Measurements from ENCODE around the gene DEF6. TPM values are rescaled to one million over a fixed set of nuclear protein-coding genes. Genes with fewer than 3 reads are reported as not detected.

Gene DEF6
- total RNA-seq, 3 donors from 2014 or later (not counting 1 experiment from before 2014, with no cell fraction given), result 232 to 297 (median 241) TPM

GRCh38 chr6:35342258-35343091 lies 44.9 kb downstream of the DEF6 start, which contains the start of gene PPARD:
Gene PPARD (plus strand): TSS chr6:35342558. CDS start chr6:35411088, 68,530 bp downstream.
- H3K4me3 ChIP-seq (ENCODE audit: low read length), result peak within 1 kb of the TSS; percentile 61
- peak within 1 kb of the TSS; percentile 68 for H3K27ac ChIP-seq (ENCODE audit: low read length)
- TF ChIP-seq CTCF (IDR thresholded peaks at IDR 0.05), result peak; percentile 90
- H3K4me1 ChIP-seq (ENCODE audit: control insufficient read depth, insufficient read depth, low read length), result peaks cover 13% of the 10 kb centered on the region
- H3K27me3 ChIP-seq (ENCODE audit: control insufficient read depth, insufficient read depth, low read length), result no peaks in the 10 kb centered on the region
- H3K36me3 ChIP-seq (ENCODE audit: control insufficient read depth, insufficient read depth, low read length), result peaks cover 9% of the 10 kb centered on the region
- Mint-ChIP-seq H3K4me3 (peak within 1 kb of the TSS; percentile 95), H3K27ac (peak within 1 kb of the TSS; percentile 85 to 94), H3K27me3 (ENCODE audit: low read depth in 2 of 2) (no peaks in the 10 kb centered on the region), H3K36me3 (no peaks in the 10 kb centered on the region), H3K4me1 (peaks cover 35 to 40% of the 10 kb centered on the region in 2 donors), H3K9me3 (no peaks in the 10 kb centered on the region)
- peak; percentile 98 for DNase-seq
- intact Hi-C loops (cut with micrococcal nuclease), result loop anchor here (1.0 to 5.0 kb wide), 5 partner anchors 45 to 394 kb away; partner anchors contain the start of genes ARMC12, DEF6 and RPL10A
- H3K9me3 ChIP-seq (ENCODE audit: control insufficient read depth, insufficient read depth, low read length), result no peaks in the 10 kb centered on the region
- ATAC-seq, result peak; percentile 99 to 100 (median 99)
- under 1% methylated on average over 77 of the region's 77 CpGs for WGBS (ENCODE audit: insufficient coverage)

- H3K27me3 ChIP-seq (ENCODE audit: control insufficient read depth, insufficient read depth, low read length), result no peaks in the 10 kb centered on the region
- H3K4me1 ChIP-seq (ENCODE audit: control insufficient read depth, insufficient read depth, low read length), result peaks cover 21% of the 10 kb centered on the region
- intact Hi-C loops (cut with micrococcal nuclease), result loop anchor here (2.0 to 5.0 kb wide), 2 partner anchors 46 to 394 kb away; partner anchors contain the start of genes ARMC12 and DEF6
- H3K4me3 ChIP-seq (ENCODE audit: low read length), result peak overlapping the region; percentile 61
- H3K27ac ChIP-seq (ENCODE audit: low read length), result peak overlapping the region; percentile 68
- no peaks in the 10 kb centered on the region for H3K27me3 Mint-ChIP-seq (ENCODE audit: low read depth in 2 of 2)
- WGBS (ENCODE audit: insufficient coverage), result 36% methylated on average over 13 of the region's 13 CpGs
- H3K27ac Mint-ChIP-seq, result peak overlapping the region; percentile 85 to 94
- H3K36me3 ChIP-seq (ENCODE audit: control insufficient read depth, insufficient read depth, low read length), result peaks cover 9% of the 10 kb centered on the region
- DNase-seq, result peak in 1 of 2 donors; percentile 36
- peaks cover 2% of the 10 kb centered on the region for H3K36me3 Mint-ChIP-seq
- no peaks in the 10 kb centered on the region for H3K9me3 Mint-ChIP-seq
- H3K4me3 Mint-ChIP-seq, result peak overlapping the region; percentile 89
- no peak for ATAC-seq
- peaks cover 36 to 41% of the 10 kb centered on the region in 2 donors for H3K4me1 Mint-ChIP-seq
- no peaks in the 10 kb centered on the region for H3K9me3 ChIP-seq (ENCODE audit: control insufficient read depth, insufficient read depth, low read length)
- TF ChIP-seq CTCF (IDR thresholded peaks at IDR 0.05), result no peak
Measured at GRCh38 chr6:35343092-35343834, 45.6 kb downstream of the DEF6 start.

- peaks cover 9% of the 10 kb centered on the region for H3K36me3 ChIP-seq (ENCODE audit: control insufficient read depth, insufficient read depth, low read length)
- Mint-ChIP-seq H3K9me3 (no peaks in the 10 kb centered on the region), H3K4me3 (peak overlapping the region; percentile 89), H3K36me3 (peaks cover 6% of the 10 kb centered on the region), H3K4me1 (peaks cover 41 to 46% of the 10 kb centered on the region in 2 donors), H3K27me3 (ENCODE audit: low read depth in 2 of 2) (no peaks in the 10 kb centered on the region), H3K27ac (peak overlapping the region; percentile 85 to 94)
- ATAC-seq (no peak), DNase-seq (no peak)
- no peak overlapping the region for H3K27ac ChIP-seq (ENCODE audit: low read length)
- peaks cover 28% of the 10 kb centered on the region for H3K4me1 ChIP-seq (ENCODE audit: control insufficient read depth, insufficient read depth, low read length)
- WGBS (ENCODE audit: insufficient coverage), result 79% methylated on average over 6 of the region's 6 CpGs
- TF ChIP-seq CTCF (IDR thresholded peaks at IDR 0.05), result no peak
- intact Hi-C loops (cut with micrococcal nuclease), result loop anchor here (2.0 to 5.0 kb wide), 2 partner anchors 47 to 393 kb away; partner anchors contain the start of genes ARMC12 and DEF6
- H3K27me3 ChIP-seq (ENCODE audit: control insufficient read depth, insufficient read depth, low read length), result no peaks in the 10 kb centered on the region
- no peaks in the 10 kb centered on the region for H3K9me3 ChIP-seq (ENCODE audit: control insufficient read depth, insufficient read depth, low read length)
- no peak overlapping the region for H3K4me3 ChIP-seq (ENCODE audit: low read length)
Measured at GRCh38 chr6:35343835-35344550, 46.4 kb downstream of the DEF6 start.
